Brain microvascular endothelial cell (primary cell): ENCODE results near the gene RMRP.

Experiments used
- DNase-seq: peaks from one replicate; pipeline ENCODE4 v3.0.0-alpha.2; 2020
- H3K27ac ChIP-seq: fragments of 250-450 bp; sonication (Bioruptor Pico); 2 replicates; pipeline ENCODE4 v1.5.1; 2020; ENCODE audit warnings: mild to moderate bottlenecking, moderate library complexity
- H3K27me3 ChIP-seq: fragments of 250-450 bp; sonication (Bioruptor Pico); replicated peaks from 2 replicates; pipeline ENCODE4 v1.5.1; 2020; ENCODE audit warnings: mild to moderate bottlenecking
- H3K36me3 ChIP-seq: fragments of 250-450 bp; sonication (Bioruptor Pico); replicated peaks from 2 replicates; pipeline ENCODE4 v1.5.1; 2020; ENCODE audit warnings: mild to moderate bottlenecking
- H3K4me3 ChIP-seq: 2 replicates; pipeline ENCODE4 v1.5.1; 2011; ENCODE audit warnings: low read depth, mild to moderate bottlenecking, control low read depth, low read length, moderate library complexity
- CTCF ChIP-seq: IDR thresholded peaks from 2 replicates; pipeline ENCODE4 v1.5.1; 2011; ENCODE audit warnings: low read depth, mild to moderate bottlenecking, moderate library complexity, low read length, control low read depth, inconsistent platforms; ENCODE audit errors: missing control alignments
- in situ Hi-C: cut with HindIII; loops from 2 replicates; pipeline ENCODE4 v1.10.0; 2017; ENCODE audit warnings: low sequenced_read_pairs, low pct_ligation_motif_present

The RMRP gene

GRCh38 chr9:35685506-35685905, 27.7 kb upstream of the RMRP start:
- DNase-seq = no peak
- H3K27me3 ChIP-seq = no peaks in the 10 kb centered on the region
- peaks cover 73% of the 10 kb centered on the region for H3K36me3 ChIP-seq
- in situ Hi-C loops = no loop called here
- H3K4me3 ChIP-seq = no peak overlapping the region
- H3K27ac ChIP-seq = no peak overlapping the region
- no peak for TF ChIP-seq CTCF

- H3K27ac ChIP-seq = no peak overlapping the region
- TF ChIP-seq CTCF = no peak
- in situ Hi-C loops = no loop called here
- no peak for DNase-seq
- no peak overlapping the region for H3K4me3 ChIP-seq
- H3K36me3 ChIP-seq = peaks cover 73% of the 10 kb centered on the region
- H3K27me3 ChIP-seq = no peaks in the 10 kb centered on the region
Measured at GRCh38 chr9:35684921-35685320, 27.1 kb upstream of the RMRP start.

GRCh38 chr9:35683323-35683722, 25.5 kb upstream of the RMRP start:
- no peak for TF ChIP-seq CTCF
- in situ Hi-C loops = no loop called here
- DNase-seq = no peak
- Histone ChIP-seq H3K27me3 (no peaks in the 10 kb centered on the region), H3K4me3 (no peak overlapping the region), H3K27ac (no peak overlapping the region), H3K36me3 (peaks cover 68% of the 10 kb centered on the region)

- Histone ChIP-seq H3K27ac (no peak overlapping the region), H3K4me3 (no peak overlapping the region), H3K27me3 (no peaks in the 10 kb centered on the region), H3K36me3 (peaks cover 62% of the 10 kb centered on the region)
- no peak for TF ChIP-seq CTCF
- no peak for DNase-seq
- in situ Hi-C loops = no loop called here
Measured at GRCh38 chr9:35682520-35683315, 24.9 kb upstream of the RMRP start.

- H3K36me3 ChIP-seq = peaks cover 56% of the 10 kb centered on the region
- TF ChIP-seq CTCF = no peak
- in situ Hi-C loops = no loop called here
- H3K27me3 ChIP-seq = no peaks in the 10 kb centered on the region
- no peak for DNase-seq
- H3K4me3 ChIP-seq = no peak overlapping the region
- H3K27ac ChIP-seq = no peak overlapping the region
Measured at GRCh38 chr9:35682051-35682450, 24.2 kb upstream of the RMRP start.
